Measurements from ENCODE around the gene RMI1. TPM values are rescaled to one million over a fixed set of nuclear protein-coding genes. Genes with fewer than 3 reads are reported as not detected.

The RMI1 gene
- total RNA-seq, 1 donor = 7.8 TPM

DNA sequence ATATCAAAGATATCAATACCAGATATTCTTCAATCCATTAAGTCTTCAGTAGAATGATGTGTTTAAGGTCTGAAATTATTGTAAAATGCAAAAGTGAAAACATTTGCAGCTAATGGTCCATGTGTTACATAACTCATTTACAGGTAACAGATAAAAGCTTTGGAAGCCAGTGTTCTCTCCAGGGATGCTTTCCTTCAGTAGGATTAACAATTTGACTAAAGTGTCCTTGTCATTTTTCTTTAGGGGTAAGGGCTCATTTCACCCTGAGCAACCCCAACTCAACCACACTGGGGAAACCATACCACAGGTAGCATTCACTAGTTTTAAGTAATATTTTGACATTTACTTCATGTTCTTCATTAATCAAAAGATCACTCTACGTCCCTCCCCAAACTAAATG lies 13.5 kb upstream of the RMI1 start:
- TF ChIP-seq, protein P1, sequence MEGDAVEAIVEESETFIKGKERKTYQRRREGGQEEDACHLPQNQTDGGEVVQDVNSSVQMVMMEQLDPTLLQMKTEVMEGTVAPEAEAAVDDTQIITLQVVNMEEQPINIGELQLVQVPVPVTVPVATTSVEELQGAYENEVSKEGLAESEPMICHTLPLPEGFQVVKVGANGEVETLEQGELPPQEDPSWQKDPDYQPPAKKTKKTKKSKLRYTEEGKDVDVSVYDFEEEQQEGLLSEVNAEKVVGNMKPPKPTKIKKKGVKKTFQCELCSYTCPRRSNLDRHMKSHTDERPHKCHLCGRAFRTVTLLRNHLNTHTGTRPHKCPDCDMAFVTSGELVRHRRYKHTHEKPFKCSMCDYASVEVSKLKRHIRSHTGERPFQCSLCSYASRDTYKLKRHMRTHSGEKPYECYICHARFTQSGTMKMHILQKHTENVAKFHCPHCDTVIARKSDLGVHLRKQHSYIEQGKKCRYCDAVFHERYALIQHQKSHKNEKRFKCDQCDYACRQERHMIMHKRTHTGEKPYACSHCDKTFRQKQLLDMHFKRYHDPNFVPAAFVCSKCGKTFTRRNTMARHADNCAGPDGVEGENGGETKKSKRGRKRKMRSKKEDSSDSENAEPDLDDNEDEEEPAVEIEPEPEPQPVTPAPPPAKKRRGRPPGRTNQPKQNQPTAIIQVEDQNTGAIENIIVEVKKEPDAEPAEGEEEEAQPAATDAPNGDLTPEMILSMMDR (IDR thresholded peaks at IDR 0.05; ENCODE audit: insufficient read depth, low read depth, low read length) = no peak
- DNase-seq (ENCODE audit: low read depth) = no peak
- no peak overlapping the region for H3K4me3 ChIP-seq (ENCODE audit: low read depth, low read length)

DNA sequence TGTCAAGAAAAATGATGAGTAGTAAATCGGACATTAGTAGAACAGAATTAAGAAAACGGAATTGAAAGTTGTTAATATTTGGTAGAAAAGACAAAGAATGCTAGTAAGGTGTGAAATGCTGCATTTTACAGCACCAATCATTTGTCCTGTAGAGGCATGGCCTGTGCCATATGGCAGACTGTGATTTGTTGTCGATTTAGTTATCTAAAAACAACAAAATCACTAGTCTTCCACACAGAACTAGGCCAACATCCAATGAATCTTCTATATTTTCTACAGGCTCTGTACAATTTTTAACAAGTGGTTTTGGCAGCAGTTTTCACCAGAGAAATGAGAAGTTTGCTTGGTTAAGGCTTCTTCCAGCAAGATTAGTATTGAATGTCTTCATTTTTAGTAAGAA lies 11.0 kb upstream of the RMI1 start:
- no peak for DNase-seq (ENCODE audit: low read depth)
- TF ChIP-seq, protein P1 (IDR thresholded peaks at IDR 0.05; ENCODE audit: insufficient read depth, low read depth, low read length) = no peak
- no peak overlapping the region for H3K4me3 ChIP-seq (ENCODE audit: low read depth, low read length)

DNA sequence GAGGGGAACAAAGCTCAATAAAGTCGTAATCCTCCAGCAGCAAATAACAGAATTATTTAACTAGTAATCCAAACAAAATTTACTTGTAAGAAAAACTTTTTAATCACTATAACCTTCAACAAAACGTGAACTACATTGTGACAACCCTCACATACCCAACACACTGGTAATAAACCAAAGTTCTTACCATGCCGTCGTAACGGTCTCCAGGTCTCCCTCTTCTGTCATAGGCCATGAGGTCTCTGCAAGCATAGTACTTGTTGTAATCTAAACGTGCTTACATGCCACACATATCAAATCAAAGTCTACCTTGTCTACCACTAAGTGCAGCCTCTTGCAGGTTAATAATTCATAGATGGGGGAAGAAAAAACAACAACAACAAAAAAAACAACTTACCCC lies 9.1 kb upstream of the RMI1 start:
- TF ChIP-seq, protein P1 (IDR thresholded peaks at IDR 0.05; ENCODE audit: insufficient read depth, low read depth, low read length) = no peak
- DNase-seq (ENCODE audit: low read depth) = no peak
- H3K4me3 ChIP-seq (ENCODE audit: low read depth, low read length) = no peak overlapping the region

DNA sequence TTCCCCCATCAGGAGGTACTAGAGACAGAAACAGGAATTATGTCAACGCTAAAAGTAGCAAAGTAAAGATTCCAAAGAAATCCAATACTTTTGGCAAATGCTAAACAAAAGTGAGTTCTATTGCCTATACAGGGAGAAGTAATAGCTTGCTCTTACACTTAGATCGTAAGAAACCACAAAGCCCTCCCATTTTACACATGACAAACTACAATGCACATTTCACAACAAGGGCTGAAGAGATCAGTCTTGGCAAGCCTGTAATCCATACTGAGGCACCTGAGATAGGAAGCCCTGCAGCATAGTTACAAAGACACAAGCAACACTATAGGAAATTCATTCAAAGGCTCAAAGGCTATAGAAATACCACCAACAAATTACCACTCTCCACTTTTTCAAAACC lies 8.3 kb upstream of the RMI1 start:
- no peak for DNase-seq (ENCODE audit: low read depth)
- TF ChIP-seq, protein P1 (IDR thresholded peaks at IDR 0.05; ENCODE audit: insufficient read depth, low read depth, low read length) = no peak
- no peak overlapping the region for H3K4me3 ChIP-seq (ENCODE audit: low read depth, low read length)

DNA sequence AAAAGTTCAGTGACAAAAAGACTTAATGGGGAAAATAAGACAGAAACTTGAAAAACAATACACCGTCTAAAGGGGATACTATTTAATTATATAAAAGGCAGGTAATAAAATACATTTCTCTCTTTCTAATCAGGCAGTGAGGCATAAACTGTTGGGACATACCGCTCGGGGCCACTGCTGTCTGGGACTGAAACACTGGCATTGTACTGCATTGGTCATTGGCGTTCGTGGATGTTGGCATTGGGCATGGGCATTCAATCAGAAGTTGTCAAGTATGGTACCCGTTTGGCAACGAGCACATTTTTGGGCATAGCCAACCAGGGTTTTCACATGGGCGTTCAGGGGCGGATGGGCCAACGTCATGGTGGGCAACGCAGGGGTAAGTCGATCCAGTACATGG lies 5.3 kb upstream of the RMI1 start:
- DNase-seq (ENCODE audit: low read depth) = no peak
- no peak overlapping the region for H3K4me3 ChIP-seq (ENCODE audit: low read depth, low read length)
- TF ChIP-seq, protein P1 (IDR thresholded peaks at IDR 0.05; ENCODE audit: insufficient read depth, low read depth, low read length) = no peak

DNA sequence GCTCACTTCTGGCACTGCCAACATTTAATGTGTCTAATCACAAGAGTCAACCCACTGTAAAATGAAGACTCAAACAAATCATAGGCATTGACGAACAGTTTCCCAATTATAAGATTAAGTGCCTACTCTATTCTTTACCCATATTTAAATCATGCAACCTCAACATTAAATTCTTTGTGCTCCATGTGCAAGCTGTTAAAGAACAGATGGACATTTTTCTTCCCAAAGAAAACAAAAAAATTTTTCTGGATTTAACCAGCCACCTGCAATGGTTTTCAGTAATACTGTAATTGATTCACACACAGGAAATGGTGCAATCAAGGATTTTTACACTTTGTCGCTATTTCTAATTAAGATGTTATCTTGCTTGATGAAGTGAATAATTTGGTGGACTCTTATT lies 4.2 kb upstream of the RMI1 start:
- TF ChIP-seq, protein P1 (IDR thresholded peaks at IDR 0.05; ENCODE audit: insufficient read depth, low read depth, low read length) = no peak
- DNase-seq (ENCODE audit: low read depth) = no peak
- H3K4me3 ChIP-seq (ENCODE audit: low read depth, low read length) = no peak overlapping the region

DNA sequence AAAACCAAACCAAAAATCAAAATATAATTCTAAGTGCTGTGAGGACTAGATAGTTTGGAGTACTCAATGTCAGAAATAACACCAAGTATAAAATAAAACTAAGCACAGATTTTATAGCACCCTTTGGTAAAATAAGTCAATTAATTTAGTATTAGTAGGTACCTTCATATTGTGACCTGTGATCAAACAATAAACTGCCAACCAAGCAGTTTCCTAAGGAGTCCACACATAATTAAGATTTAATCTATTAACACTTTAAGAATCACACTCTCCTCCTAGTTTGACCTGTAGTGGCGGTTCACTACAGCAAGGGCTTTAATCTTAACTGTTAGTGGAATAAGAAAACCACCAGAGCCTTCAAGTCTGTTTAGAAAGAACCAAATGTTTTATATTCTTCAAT lies 3.4 kb upstream of the RMI1 start:
- TF ChIP-seq, protein P1 (IDR thresholded peaks at IDR 0.05; ENCODE audit: insufficient read depth, low read depth, low read length) = no peak
- peak overlapping the region; percentile 75 for H3K4me3 ChIP-seq (ENCODE audit: low read depth, low read length)
- no peak for DNase-seq (ENCODE audit: low read depth)

Data from fibroblast of villous mesenchyme (primary cell).